Measurements from ENCODE around the gene LILRB3. TPM values are rescaled to one million over a fixed set of nuclear protein-coding genes. Genes with fewer than 3 reads are reported as not detected.
"Not testable (repeated sequence)": the region's sequence is repeated elsewhere in the genome, so short reads cannot be mapped to it uniquely, and the experiment has no call there.

The LILRB3 gene
- total RNA-seq, 1 donor from 2014 or later, result not detected

DNA sequence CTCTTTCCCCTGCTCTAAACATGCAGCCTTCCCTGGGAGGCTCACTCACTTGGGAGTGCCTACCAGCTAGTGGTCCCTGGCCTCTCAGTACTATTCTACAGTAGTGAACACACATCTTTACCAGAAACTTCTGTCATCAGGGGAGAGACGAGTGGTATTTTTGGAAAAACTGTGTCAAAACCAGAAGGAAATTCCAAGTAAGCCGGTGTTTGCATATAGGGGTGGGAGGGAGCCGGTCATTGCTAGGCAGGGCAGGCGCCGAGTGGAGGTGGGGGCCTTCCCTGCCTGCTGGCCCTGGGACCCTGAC, 15.2 kb downstream of the LILRB3 start:
- Mint-ChIP-seq H3K27me3 (ENCODE audit: unreplicated experiment) (no peaks in the 10 kb centered on the region), H3K36me3 (ENCODE audit: unreplicated experiment) (peaks cover 37% of the 10 kb centered on the region), H3K4me3 (ENCODE audit: unreplicated experiment) (no peak overlapping the region), H3K4me1 (ENCODE audit: unreplicated experiment) (peaks cover 67% of the 10 kb centered on the region), H3K9me3 (ENCODE audit: unreplicated experiment) (no peaks in the 10 kb centered on the region), H3K27ac (ENCODE audit: unreplicated experiment) (peak overlapping the region; percentile 70)
- TF ChIP-seq CTCF (IDR thresholded peaks at IDR 0.05), result no peak
- DNase-seq (ENCODE audit: extremely low spot score, unreplicated experiment), result no peak

- Mint-ChIP-seq H3K36me3 (ENCODE audit: unreplicated experiment) (peaks cover 40% of the 10 kb centered on the region), H3K4me1 (ENCODE audit: unreplicated experiment) (peaks cover 71% of the 10 kb centered on the region)
- H3K27me3 Mint-ChIP-seq (ENCODE audit: unreplicated experiment); H3K4me3 Mint-ChIP-seq (ENCODE audit: unreplicated experiment); DNase-seq (ENCODE audit: extremely low spot score, unreplicated experiment); H3K27ac Mint-ChIP-seq (ENCODE audit: unreplicated experiment); H3K9me3 Mint-ChIP-seq (ENCODE audit: unreplicated experiment): not testable (repeated sequence)
These were observed 15.6 kb downstream of the LILRB3 start for GRCh38 chr19:54207193-54207592.

DNA sequence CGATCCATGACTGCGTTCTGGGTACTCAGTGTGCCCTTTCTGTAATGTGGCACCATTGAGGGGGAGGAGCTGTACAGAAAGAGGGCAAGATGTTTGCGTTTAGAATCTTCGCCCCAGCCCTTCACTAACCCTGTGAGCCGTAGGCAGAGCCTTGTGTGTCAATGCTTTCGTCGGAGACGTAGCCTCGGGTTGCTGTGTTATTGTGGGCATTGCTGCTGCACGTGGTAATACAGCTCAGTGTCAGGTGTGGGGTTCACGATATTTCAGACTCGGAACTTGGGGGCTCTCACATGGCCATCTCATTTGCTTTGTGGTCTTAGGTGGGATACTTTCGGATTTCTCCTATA, 16.0 kb downstream of the LILRB3 start:
- no peaks in the 10 kb centered on the region for H3K27me3 Mint-ChIP-seq (ENCODE audit: unreplicated experiment)
- H3K4me1 Mint-ChIP-seq (ENCODE audit: unreplicated experiment), result peaks cover 75% of the 10 kb centered on the region
- no peak overlapping the region for H3K4me3 Mint-ChIP-seq (ENCODE audit: unreplicated experiment)

GRCh38 chr19:54206030-54206830, 16.6 kb downstream of the LILRB3 start:
- no peaks in the 10 kb centered on the region for H3K9me3 Mint-ChIP-seq (ENCODE audit: unreplicated experiment)
- no peak overlapping the region for H3K27ac Mint-ChIP-seq (ENCODE audit: unreplicated experiment)
- peaks cover 78% of the 10 kb centered on the region for H3K4me1 Mint-ChIP-seq (ENCODE audit: unreplicated experiment)
- no peak for TF ChIP-seq CTCF (IDR thresholded peaks at IDR 0.05)
- H3K27me3 Mint-ChIP-seq (ENCODE audit: unreplicated experiment), result no peaks in the 10 kb centered on the region
- peaks cover 45% of the 10 kb centered on the region for H3K36me3 Mint-ChIP-seq (ENCODE audit: unreplicated experiment)
- DNase-seq (ENCODE audit: extremely low spot score, unreplicated experiment), result no peak
- no peak overlapping the region for H3K4me3 Mint-ChIP-seq (ENCODE audit: unreplicated experiment)

More for the DNA sequence above, 16.0 kb downstream of the LILRB3 start:
- no peak overlapping the region for H3K27ac Mint-ChIP-seq (ENCODE audit: unreplicated experiment)
- H3K9me3 Mint-ChIP-seq (ENCODE audit: unreplicated experiment), result no peaks in the 10 kb centered on the region
- no peak for TF ChIP-seq CTCF (IDR thresholded peaks at IDR 0.05)
- DNase-seq (ENCODE audit: extremely low spot score, unreplicated experiment), result no peak
- peaks cover 44% of the 10 kb centered on the region for H3K36me3 Mint-ChIP-seq (ENCODE audit: unreplicated experiment)

DNA sequence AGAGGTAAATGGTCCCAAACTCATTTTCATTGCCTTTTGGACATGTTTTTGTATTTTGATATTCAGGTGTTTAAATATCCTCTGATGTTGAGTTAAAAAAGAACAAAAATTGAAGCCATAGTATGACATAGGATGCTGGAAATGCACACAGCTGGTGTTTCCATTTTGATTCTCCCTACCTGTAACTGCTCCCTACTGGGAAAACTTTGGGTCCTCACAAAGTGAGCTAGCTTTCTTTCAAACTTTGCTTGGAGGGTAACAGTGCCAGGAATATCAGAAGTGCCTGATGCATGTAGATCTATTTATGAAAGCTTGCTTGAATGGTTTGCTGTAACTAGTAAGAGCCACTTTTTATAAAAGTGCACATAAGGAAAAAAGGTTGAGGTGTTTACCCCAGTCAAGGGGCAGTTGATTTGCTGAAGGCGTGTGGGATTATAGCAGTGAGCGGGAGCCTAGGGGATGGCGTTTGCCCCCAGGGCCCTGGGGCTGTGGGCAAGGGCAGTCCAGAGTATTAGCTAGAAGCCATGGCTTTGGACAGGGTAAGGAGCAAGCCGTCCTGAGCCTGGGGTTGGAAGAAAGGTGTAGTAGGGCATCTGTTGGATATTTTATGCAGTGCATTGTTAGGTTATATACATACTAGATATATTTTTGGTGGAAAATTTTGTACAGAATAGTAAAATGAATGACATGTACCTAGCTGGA, 17.9 kb downstream of the LILRB3 start:
- Mint-ChIP-seq H3K4me1 (ENCODE audit: unreplicated experiment) (peaks cover 70% of the 10 kb centered on the region), H3K4me3 (ENCODE audit: unreplicated experiment) (no peak overlapping the region), H3K27ac (ENCODE audit: unreplicated experiment) (peak overlapping the region; percentile 10)

More for the DNA sequence above, 17.9 kb downstream of the LILRB3 start:
- H3K9me3 Mint-ChIP-seq (ENCODE audit: unreplicated experiment), result no peaks in the 10 kb centered on the region
- peaks cover 42% of the 10 kb centered on the region for H3K36me3 Mint-ChIP-seq (ENCODE audit: unreplicated experiment)
- no peaks in the 10 kb centered on the region for H3K27me3 Mint-ChIP-seq (ENCODE audit: unreplicated experiment)
- no peak for DNase-seq (ENCODE audit: extremely low spot score, unreplicated experiment)
- no peak for TF ChIP-seq CTCF (IDR thresholded peaks at IDR 0.05)
